A549 (cell line): ENCODE measurements around the gene TMEM196. TPM values are rescaled to one million over a fixed set of nuclear protein-coding genes. Genes with fewer than 3 reads are reported as not detected.

Experiments
- ATAC-seq, 2 experiments: fragments of 200-7000 bp in 1 of 2; fragments of >200 bp in 1 of 2; cut with Nextera tagmentation in 1 of 2; cut with Tn5 transposase in 1 of 2; 3 replicates each; pipeline versions ENCODE4 v1.8.0 to v1.9.1; 2018 to 2020; ENCODE audit warnings: mild to moderate bottlenecking in 1 of 2, moderate library complexity in 1 of 2
- CTCF ChIA-PET: fragments of 300-600 bp; sonication (Branson Sonifier 250); formaldehyde crosslinking; extraction: SDS; loops from one replicate; lab custom pipeline; 2021; ENCODE audit warnings: antibody characterized with exemption, inconsistent platforms; lab: Yijun Ruan, JAX
- POLR2A ChIA-PET: fragments of 350-600 bp; formaldehyde crosslinking; extraction: SDS; loops from one replicate; lab custom pipeline; 2021; ENCODE audit warnings: antibody characterized with exemption, inconsistent platforms; lab: Yijun Ruan, JAX
- DNase-seq, 2 experiments: peaks; one replicate each; pipeline versions ENCODE4 v3.0.0 to v3.0.0-alpha.2; 2011 to 2016; ENCODE audit warnings: low read depth in 1 of 2, low spot score in 1 of 2
- FAIRE-seq: peaks from 2 replicates; lab custom pipeline; 2011; peaks lifted over from hg19 to GRCh38; lab: Jason Lieb, UNC
- H3K27ac ChIP-seq, 2 experiments: fragments of >200 bp; sonication (Bioruptor Twin); formaldehyde crosslinking; 3 replicates each; pipeline ENCODE4 v1.5.1; 2016 to 2017
- H3K4me1 ChIP-seq: fragments of >200 bp; sonication (Bioruptor Twin); formaldehyde crosslinking; 3 replicates; pipeline ENCODE4 v1.6.1; 2016
- H3K4me2 ChIP-seq: fragments of >200 bp; sonication (Bioruptor Twin); formaldehyde crosslinking; 3 replicates; pipeline ENCODE4 v1.6.1; 2016
- H3K4me3 ChIP-seq: fragments of >200 bp; sonication (Bioruptor Twin); formaldehyde crosslinking; 3 replicates; pipeline ENCODE4 v1.5.1; 2016
- H3K9me3 ChIP-seq: fragments of >200 bp; sonication (Bioruptor Twin); formaldehyde crosslinking; 3 replicates; pipeline ENCODE4 v1.6.1; 2016
- EHF ChIP-seq: fragments of 250-450 bp; sonication (Bioruptor Pico); IDR thresholded peaks from 2 replicates; pipeline ENCODE4 v1.5.0; 2020; ENCODE audit warnings: mild to moderate bottlenecking
- HOXB5 ChIP-seq: fragments of 250-450 bp; sonication (Bioruptor Pico); IDR thresholded peaks from 2 replicates; pipeline ENCODE4 v1.5.0; 2020; ENCODE audit warnings: mild to moderate bottlenecking, moderate library complexity
- JUN ChIP-seq, 2 experiments: fragments of >200 bp; sonication (Bioruptor Twin); formaldehyde crosslinking; IDR thresholded peaks; 2 replicates in 1 of 2; 3 replicates in 1 of 2; pipeline ENCODE4 v1.6.1; 2016 to 2017
- KDM1A ChIP-seq: fragments of 200-600 bp; sonication (generic); IDR thresholded peaks from 2 replicates; pipeline ENCODE4 v1.6.1; 2016; ENCODE audit warnings: low read depth, mild to moderate bottlenecking
- MAFK ChIP-seq: fragments of 450-650 bp; IDR thresholded peaks from 2 replicates; pipeline ENCODE4 v1.6.1; 2014; ENCODE audit not compliant: partially characterized antibody
- PHF8 ChIP-seq: fragments of 200-600 bp; sonication (generic); IDR thresholded peaks from 2 replicates; pipeline ENCODE4 v1.6.1; 2016; ENCODE audit warnings: low read depth, mild to moderate bottlenecking, antibody characterized with exemption, moderate library complexity, borderline replicate concordance
- POLR2AphosphoS2 ChIP-seq: conservative IDR thresholded peaks from 2 replicates; pipeline ENCODE4 v1.6.1; 2012; ENCODE audit warnings: low read length, improper control_type of control experiment, inconsistent platforms
- RAD21 ChIP-seq, 2 experiments: fragments of >200 bp in 1 of 2; sonication (Bioruptor Twin) in 1 of 2; formaldehyde crosslinking in 1 of 2; IDR thresholded peaks in 1 of 2; conservative IDR thresholded peaks in 1 of 2; 2 replicates in 1 of 2; 3 replicates in 1 of 2; pipeline ENCODE4 v1.6.1; 2012 to 2018; ENCODE audit warnings: inconsistent platforms in 1 of 2
- RCOR1 ChIP-seq: fragments of 150-350 bp; IDR thresholded peaks from 2 replicates; pipeline ENCODE4 v1.6.1; 2014; ENCODE audit warnings: antibody characterized with exemption, low read length, low read depth
- ZC3H11A ChIP-seq: fragments of 450-650 bp; IDR thresholded peaks from 2 replicates; pipeline ENCODE4 v1.6.1; 2014; ENCODE audit warnings: antibody characterized with exemption, mild to moderate bottlenecking
- WGBS: methylation state at CpG from one replicate; pipeline ENCODE4 v1.1.6; 2017; ENCODE audit errors: missing lambda C conversion rate; 5-methylcytosine and 5-hydroxymethylcytosine counted together
- polyA plus RNA-seq, 4 experiments: library from polyadenylated mRNA; depleted of rRNA in 3 of 4; stranded (reverse); fragments of >200 nt; fragmentation: RNase III in 1 of 4; extraction: RNeasy Plus Mini Kit Qiagen cat#74134 plus additional on column Dnase treatment in 1 of 4; gene quantifications; 2 replicates in 3 of 4; 3 replicates in 1 of 4; pipeline ENCODE4 v1.2.3, GENCODE V29; 2011 to 2017
- TF ChIP-seq, protein P1 (sequence below): fragments of 250-450 bp; sonication (Bioruptor Pico); IDR thresholded peaks from 2 replicates; pipeline ENCODE4 v1.5.0; 2021; ENCODE audit warnings: mild to moderate bottlenecking, moderate library complexity, borderline replicate concordance
- TF ChIP-seq, protein P2 (sequence below): fragments of 200-600 bp; sonication (generic); IDR thresholded peaks from 2 replicates; pipeline ENCODE4 v1.6.1; 2016; ENCODE audit warnings: antibody characterized with exemption, mild to moderate bottlenecking, moderate library complexity
- TF ChIP-seq, protein P3 (sequence below): IDR thresholded peaks from 2 replicates; pipeline ENCODE4 v1.6.1; 2012
- TF ChIP-seq, protein P4 (sequence below): IDR thresholded peaks from 2 replicates; pipeline ENCODE4 v1.6.1; 2012; ENCODE audit warnings: low read depth, borderline replicate concordance

TMEM196 gene
- polyA plus RNA-seq, 2 of the 4 experiments (the other 2 are of a cell fraction), result not detected

DNA sequence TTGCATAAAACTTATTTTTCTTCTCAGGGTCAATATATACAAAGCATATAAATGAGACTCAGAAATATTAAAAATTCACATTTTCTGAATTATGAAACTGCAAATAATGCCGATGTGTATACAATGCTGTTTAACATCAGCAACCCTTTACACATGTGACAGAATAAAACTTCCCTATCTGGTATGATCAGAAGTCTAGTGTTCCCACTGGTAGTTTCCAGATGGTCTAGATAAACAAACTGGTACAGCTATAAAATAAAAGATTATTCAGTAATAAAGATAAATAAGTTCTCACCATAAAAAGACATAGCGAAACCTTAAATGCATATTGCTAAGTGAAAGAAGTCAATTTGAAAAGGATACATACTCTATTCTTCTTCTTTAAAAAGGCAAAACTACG, 72.5 kb downstream of the TMEM196 start (continued):
- TF ChIP-seq, protein P1, sequence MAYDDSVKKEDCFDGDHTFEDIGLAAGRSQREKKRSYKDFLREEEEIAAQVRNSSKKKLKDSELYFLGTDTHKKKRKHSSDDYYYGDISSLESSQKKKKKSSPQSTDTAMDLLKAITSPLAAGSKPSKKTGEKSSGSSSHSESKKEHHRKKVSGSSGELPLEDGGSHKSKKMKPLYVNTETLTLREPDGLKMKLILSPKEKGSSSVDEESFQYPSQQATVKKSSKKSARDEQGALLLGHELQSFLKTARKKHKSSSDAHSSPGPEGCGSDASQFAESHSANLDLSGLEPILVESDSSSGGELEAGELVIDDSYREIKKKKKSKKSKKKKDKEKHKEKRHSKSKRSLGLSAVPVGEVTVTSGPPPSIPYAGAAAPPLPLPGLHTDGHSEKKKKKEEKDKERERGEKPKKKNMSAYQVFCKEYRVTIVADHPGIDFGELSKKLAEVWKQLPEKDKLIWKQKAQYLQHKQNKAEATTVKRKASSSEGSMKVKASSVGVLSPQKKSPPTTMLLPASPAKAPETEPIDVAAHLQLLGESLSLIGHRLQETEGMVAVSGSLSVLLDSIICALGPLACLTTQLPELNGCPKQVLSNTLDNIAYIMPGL (CRISPR knock-in tag), result no peak
- TF ChIP-seq JUN (IDR thresholded peaks at IDR 0.05) (no peak), HOXB5 (CRISPR knock-in tag) (no peak)

DNA sequence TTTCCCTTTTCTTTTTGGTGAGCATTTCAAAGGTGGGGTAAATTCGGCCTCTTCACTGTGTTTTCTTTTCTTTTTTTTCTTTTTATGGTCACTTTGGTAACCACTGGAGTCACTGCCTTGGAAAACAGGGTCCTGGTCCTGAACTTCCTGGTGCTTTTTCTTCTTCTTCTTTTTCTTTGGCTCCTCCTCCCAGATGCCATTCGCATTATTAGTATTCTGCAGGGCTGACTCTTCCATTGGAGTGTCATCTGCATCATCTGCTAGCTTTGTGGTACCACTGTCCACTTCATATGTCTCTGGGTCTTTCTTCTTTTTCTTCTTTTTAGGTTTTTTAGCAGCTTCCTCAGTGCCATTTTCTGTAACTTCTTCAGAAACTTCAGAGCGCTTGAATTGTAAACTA, 75.1 kb downstream of the TMEM196 start:
- Histone ChIP-seq H3K4me2 (no peak overlapping the region), H3K4me1 (no peaks in the 10 kb centered on the region), H3K27ac (no peak overlapping the region), H3K9me3 (no peaks in the 10 kb centered on the region), H3K4me3 (no peak overlapping the region)
- DNase-seq (no peak), FAIRE-seq (no peak), ATAC-seq (no peak)
- 82% methylated on average over 3 of the region's 3 CpGs for WGBS
- ChIA-PET POLR2A (no interaction called here), CTCF (interaction anchor here (1.8 kb wide), 1 partner anchor 11 kb away, joined by 6 read pairs; the partner anchor contains the start of gene POLR1F)
- TF ChIP-seq PHF8, result no peak
- no peak for TF ChIP-seq POLR2AphosphoS2
- no peak for TF ChIP-seq KDM1A
- TF ChIP-seq, protein P2, sequence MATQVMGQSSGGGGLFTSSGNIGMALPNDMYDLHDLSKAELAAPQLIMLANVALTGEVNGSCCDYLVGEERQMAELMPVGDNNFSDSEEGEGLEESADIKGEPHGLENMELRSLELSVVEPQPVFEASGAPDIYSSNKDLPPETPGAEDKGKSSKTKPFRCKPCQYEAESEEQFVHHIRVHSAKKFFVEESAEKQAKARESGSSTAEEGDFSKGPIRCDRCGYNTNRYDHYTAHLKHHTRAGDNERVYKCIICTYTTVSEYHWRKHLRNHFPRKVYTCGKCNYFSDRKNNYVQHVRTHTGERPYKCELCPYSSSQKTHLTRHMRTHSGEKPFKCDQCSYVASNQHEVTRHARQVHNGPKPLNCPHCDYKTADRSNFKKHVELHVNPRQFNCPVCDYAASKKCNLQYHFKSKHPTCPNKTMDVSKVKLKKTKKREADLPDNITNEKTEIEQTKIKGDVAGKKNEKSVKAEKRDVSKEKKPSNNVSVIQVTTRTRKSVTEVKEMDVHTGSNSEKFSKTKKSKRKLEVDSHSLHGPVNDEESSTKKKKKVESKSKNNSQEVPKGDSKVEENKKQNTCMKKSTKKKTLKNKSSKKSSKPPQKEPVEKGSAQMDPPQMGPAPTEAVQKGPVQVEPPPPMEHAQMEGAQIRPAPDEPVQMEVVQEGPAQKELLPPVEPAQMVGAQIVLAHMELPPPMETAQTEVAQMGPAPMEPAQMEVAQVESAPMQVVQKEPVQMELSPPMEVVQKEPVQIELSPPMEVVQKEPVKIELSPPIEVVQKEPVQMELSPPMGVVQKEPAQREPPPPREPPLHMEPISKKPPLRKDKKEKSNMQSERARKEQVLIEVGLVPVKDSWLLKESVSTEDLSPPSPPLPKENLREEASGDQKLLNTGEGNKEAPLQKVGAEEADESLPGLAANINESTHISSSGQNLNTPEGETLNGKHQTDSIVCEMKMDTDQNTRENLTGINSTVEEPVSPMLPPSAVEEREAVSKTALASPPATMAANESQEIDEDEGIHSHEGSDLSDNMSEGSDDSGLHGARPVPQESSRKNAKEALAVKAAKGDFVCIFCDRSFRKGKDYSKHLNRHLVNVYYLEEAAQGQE, result no peak
- TF ChIP-seq RCOR1, result no peak

DNA sequence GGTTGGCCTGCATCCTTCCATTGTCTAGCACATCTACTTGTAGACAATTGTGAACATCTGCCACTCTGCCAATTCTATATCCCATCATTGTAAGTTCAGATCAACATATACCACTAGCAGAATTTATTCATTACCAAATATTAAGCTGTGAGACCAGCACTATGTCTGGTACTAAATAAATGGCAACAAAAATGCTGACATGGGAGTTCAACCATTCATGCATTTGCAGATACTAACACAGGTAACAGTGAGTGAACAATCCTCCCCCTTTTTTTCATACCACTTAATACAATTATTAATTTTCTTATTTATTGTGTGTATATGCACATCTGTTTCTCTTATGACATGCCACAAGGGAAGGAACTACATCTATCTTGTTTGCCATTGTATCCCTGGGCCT, 76.5 kb downstream of the TMEM196 start:
- ChIA-PET CTCF (interaction anchor here (0.6 kb wide), 1 partner anchor 1087 kb away, joined by 3 read pairs; no protein-coding TSS in a partner anchor), POLR2A (no interaction called here)
- Histone ChIP-seq H3K4me1 (no peaks in the 10 kb centered on the region), H3K9me3 (no peaks in the 10 kb centered on the region), H3K4me3 (no peak overlapping the region), H3K27ac (no peak overlapping the region), H3K4me2 (no peak overlapping the region)
- FAIRE-seq (no peak), ATAC-seq (no peak), DNase-seq (no peak)
- no peak for TF ChIP-seq RAD21 (conservative IDR thresholded peaks at IDR 0.05 in 1 of 2, IDR thresholded peaks at IDR 0.05 in 1 of 2)
- no peak for TF ChIP-seq ZC3H11A
- TF ChIP-seq, protein P3, sequence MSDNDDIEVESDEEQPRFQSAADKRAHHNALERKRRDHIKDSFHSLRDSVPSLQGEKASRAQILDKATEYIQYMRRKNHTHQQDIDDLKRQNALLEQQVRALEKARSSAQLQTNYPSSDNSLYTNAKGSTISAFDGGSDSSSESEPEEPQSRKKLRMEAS, result no peak
- TF ChIP-seq KDM1A, result no peak
- no peak for TF ChIP-seq RCOR1
- peak; percentile 57 for TF ChIP-seq MAFK

DNA sequence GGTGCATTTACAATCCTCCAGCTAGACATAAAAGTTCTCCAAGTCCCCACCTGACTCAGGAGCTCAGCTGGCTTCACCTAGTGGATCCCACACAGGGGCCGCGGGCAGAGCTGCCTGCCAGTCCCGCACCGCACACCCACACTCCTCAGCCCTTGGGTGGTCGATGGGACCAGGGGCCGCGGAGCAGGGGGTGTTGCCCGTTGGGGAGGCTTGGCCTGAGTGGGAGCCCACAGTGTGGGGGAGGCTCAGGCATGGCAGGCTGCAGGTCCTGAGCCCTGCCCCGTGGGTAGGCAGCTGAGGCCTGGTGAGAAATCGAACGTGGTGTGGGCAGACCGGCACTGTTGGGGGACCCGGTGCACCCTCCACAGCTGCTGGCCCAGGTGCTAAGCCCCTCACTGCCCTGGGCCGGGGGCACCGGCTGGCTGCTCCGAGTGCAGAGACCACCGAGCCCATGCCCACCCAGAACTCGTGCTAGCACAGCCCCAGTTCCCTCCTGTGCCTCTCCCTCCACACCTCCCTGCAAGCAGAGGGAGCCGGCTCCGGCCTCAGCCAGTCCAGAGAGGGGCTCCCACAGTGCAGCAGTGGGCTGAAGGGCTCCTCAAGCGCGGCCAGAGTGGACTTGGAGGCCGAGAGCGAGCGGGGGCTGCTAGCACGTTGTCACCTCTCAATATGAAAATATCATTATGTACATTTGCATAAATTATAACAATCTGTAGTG, 81.1 kb downstream of the TMEM196 start:
- ATAC-seq, result no peak; a peak in 1 of 6 replicates
- CTCF ChIA-PET, result interaction anchor here (0.6 to 1.2 kb wide), 2 partner anchors 743 to 906 kb away, joined by 3 read pairs; no protein-coding TSS in a partner anchor
- no peak for TF ChIP-seq EHF (CRISPR knock-in tag)
- no peak for TF ChIP-seq RCOR1
- TF ChIP-seq, protein P4, sequence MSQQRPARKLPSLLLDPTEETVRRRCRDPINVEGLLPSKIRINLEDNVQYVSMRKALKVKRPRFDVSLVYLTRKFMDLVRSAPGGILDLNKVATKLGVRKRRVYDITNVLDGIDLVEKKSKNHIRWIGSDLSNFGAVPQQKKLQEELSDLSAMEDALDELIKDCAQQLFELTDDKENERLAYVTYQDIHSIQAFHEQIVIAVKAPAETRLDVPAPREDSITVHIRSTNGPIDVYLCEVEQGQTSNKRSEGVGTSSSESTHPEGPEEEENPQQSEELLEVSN, result no peak

More for the DNA sequence above, 81.1 kb downstream of the TMEM196 start:
- H3K4me3 ChIP-seq, result no peak overlapping the region
- FAIRE-seq (no peak), DNase-seq (no peak)
- no peak overlapping the region for H3K27ac ChIP-seq
- POLR2A ChIA-PET, result no interaction called here
- 53% methylated on average over 18 of the region's 26 CpGs for WGBS
- H3K4me2 ChIP-seq, result no peak overlapping the region
- H3K4me1 ChIP-seq, result no peaks in the 10 kb centered on the region
- no peaks in the 10 kb centered on the region for H3K9me3 ChIP-seq
